H1 (cell line): ENCODE data around the gene ABTB1.

Experiments
- CHD2 ChIP-seq: IDR thresholded peaks from 2 replicates; pipeline ENCODE4 v1.6.1; 2012; ENCODE audit warnings: low read length, improper control_type of control experiment
- EP300 ChIP-seq, 2 experiments: IDR thresholded peaks; 1 replicate in 1 of 2; 2 replicates in 1 of 2; pipeline ENCODE4 v1.6.1; 2011 to 2012; ENCODE audit warnings: low read depth in 2 of 2, low read length in 2 of 2, mild to moderate bottlenecking in 2 of 2, borderline replicate concordance in 1 of 2, inconsistent platforms in 1 of 2, moderate library complexity in 1 of 2
- FOSL1 ChIP-seq: IDR thresholded peaks from 2 replicates; pipeline ENCODE4 v1.6.1; 2011; ENCODE audit warnings: mild to moderate bottlenecking, low read depth, low read length, moderate library complexity; ENCODE audit not compliant: insufficient read depth
- POLR2A ChIP-seq, 2 experiments: IDR thresholded peaks; 1 replicate in 1 of 2; 2 replicates in 1 of 2; pipeline ENCODE4 v1.6.1; 2011; ENCODE audit warnings: low read depth in 2 of 2, low read length in 2 of 2, mild to moderate bottlenecking in 2 of 2; ENCODE audit errors: control extremely low read depth in 1 of 2
- SIRT6 ChIP-seq: IDR thresholded peaks from one replicate; pipeline ENCODE4 v1.7.1; 2012; ENCODE audit warnings: low read length, inconsistent platforms
- TF ChIP-seq, protein P1 (sequence below), 3 experiments: IDR thresholded peaks; 1 replicate in 2 of 3; 2 replicates in 1 of 3; pipeline versions ENCODE4 v1.5.1 to v1.6.1; 2011; ENCODE audit warnings: low read length in 3 of 3, mild to moderate bottlenecking in 3 of 3, inconsistent platforms in 2 of 3, low read depth in 1 of 3, moderate library complexity in 1 of 3; ENCODE audit not compliant: insufficient read depth in 1 of 3; ENCODE audit errors: control extremely low read depth in 1 of 3

DNA sequence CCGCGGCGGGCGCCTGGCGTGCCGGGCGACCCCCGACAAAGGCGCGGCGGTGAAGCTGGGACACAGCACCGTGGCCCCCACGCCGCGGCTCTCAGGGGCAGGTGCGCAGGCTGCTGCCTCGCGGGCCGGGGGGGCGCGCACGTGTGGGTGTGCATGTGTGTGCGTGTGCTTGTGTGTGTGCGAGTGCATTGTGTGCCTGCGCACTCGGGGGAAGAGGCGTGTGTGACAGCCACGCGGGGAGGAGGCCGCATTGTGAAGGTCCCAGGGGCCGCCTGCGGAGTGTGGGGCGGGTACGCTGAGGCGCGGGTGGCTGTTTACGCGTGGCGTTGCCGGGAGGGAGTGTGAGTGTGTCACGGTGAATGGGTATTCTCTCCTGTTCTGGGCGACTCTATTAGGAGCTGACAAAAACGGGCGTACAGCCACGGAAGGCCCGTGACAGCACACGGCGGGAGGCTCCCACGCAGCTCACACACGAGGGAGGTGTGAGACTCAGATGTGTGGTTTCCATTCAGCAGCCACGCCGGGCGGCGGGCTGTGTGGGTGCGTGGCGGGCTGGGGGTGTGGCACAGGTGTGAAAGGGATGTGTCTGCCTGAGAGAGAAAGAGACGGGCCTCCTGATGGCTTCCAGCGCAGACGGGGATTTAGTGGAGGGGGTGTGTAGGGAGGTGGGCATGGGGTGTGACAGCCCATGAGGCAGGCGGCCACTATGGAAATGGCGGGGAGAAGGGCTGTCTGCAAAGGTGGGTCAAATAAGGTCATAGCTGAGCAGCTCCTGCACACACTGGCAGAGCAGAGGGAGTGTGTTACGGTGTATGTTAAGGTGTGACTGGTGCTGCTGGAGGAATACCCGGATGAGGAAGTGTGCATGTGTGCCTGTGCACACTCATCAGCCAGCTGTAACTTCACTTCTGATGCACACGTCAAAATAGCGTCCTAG lies 43.0 kb upstream of the ABTB1 start:
- TF ChIP-seq CHD2 (no peak), FOSL1 (no peak), SIRT6 (no peak), EP300 (IDR thresholded peaks at IDR 0.05; ENCODE audit: borderline replicate concordance in 1 of 2, low read depth in 2 of 2, low read length in 2 of 2) (no peak), POLR2A (IDR thresholded peaks at IDR 0.05; ENCODE audit: control extremely low read depth in 1 of 2, low read depth in 2 of 2, low read length in 2 of 2) (no peak)
- TF ChIP-seq, protein P1, sequence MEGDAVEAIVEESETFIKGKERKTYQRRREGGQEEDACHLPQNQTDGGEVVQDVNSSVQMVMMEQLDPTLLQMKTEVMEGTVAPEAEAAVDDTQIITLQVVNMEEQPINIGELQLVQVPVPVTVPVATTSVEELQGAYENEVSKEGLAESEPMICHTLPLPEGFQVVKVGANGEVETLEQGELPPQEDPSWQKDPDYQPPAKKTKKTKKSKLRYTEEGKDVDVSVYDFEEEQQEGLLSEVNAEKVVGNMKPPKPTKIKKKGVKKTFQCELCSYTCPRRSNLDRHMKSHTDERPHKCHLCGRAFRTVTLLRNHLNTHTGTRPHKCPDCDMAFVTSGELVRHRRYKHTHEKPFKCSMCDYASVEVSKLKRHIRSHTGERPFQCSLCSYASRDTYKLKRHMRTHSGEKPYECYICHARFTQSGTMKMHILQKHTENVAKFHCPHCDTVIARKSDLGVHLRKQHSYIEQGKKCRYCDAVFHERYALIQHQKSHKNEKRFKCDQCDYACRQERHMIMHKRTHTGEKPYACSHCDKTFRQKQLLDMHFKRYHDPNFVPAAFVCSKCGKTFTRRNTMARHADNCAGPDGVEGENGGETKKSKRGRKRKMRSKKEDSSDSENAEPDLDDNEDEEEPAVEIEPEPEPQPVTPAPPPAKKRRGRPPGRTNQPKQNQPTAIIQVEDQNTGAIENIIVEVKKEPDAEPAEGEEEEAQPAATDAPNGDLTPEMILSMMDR (IDR thresholded peaks at IDR 0.05; ENCODE audit: control extremely low read depth in 1 of 3, insufficient read depth in 1 of 3, low read depth in 1 of 3, low read length in 3 of 3), result no peak
